Vagina (tissue), 2 donors: ENCODE results near the gene CELF1. TPM values are rescaled to one million over a fixed set of nuclear protein-coding genes. Genes with fewer than 3 reads are reported as not detected.

Experiments
- DNase-seq, 2 donors: peaks; one replicate each; pipeline ENCODE4 v3.0.0-alpha.2; 2017; ENCODE audit errors: extremely low spot score in 2 of 2
- H3K27ac ChIP-seq: fragments of 200-600 bp; sonication (generic); one replicate; pipeline ENCODE4 v1.5.1; 2019
- H3K27me3 ChIP-seq: fragments of 200-600 bp; sonication (generic); one replicate; pipeline ENCODE4 v1.5.1; 2019
- H3K36me3 ChIP-seq, 2 donors: fragments of 200-600 bp; sonication (generic); one replicate each; pipeline ENCODE4 v1.5.1; 2017 to 2019
- H3K4me1 ChIP-seq: fragments of 200-600 bp; sonication (generic); one replicate; pipeline ENCODE4 v1.5.1; 2019
- H3K4me3 ChIP-seq, 2 donors: fragments of 200-600 bp; sonication (generic); 1 replicate in 1 of 2; 2 replicates in 1 of 2; pipeline ENCODE4 v1.5.1; 2016 to 2019
- H3K9me3 ChIP-seq: fragments of 200-600 bp; sonication (generic); one replicate; pipeline ENCODE4 v1.5.1; 2019
- POLR2A ChIP-seq, 2 donors: fragments of 450-650 bp; IDR thresholded peaks; one replicate each; pipeline ENCODE4 v1.6.1; 2017; ENCODE audit warnings: antibody characterized with exemption in 2 of 2, mild to moderate bottlenecking in 2 of 2, moderate library complexity in 2 of 2
- POLR2AphosphoS5 ChIP-seq, 2 donors: sonication (generic); formaldehyde crosslinking; IDR thresholded peaks; one replicate each; pipeline ENCODE4 v1.9.0; 2017; ENCODE audit warnings: antibody characterized with exemption in 2 of 2, mild to moderate bottlenecking in 2 of 2, low read depth in 1 of 2; ENCODE audit not compliant: insufficient read depth in 1 of 2
- intact Hi-C: fragments of 100-400 bp; cut with DNase I; formaldehyde crosslinking; loops from one replicate; pipeline ENCODE4 v1.15.1; 2023
- total RNA-seq: library from RNA; depleted of rRNA; stranded (reverse); fragments of >200 nt; gene quantifications from one replicate; pipeline ENCODE4 v1.2.3, GENCODE V29; 2016
- TF ChIP-seq, protein P1 (sequence below), 3 experiments: fragments of 450-650 bp in 2 of 3; fragments of 200-600 bp in 1 of 3; sonication (generic) in 1 of 3; IDR thresholded peaks; one replicate each; pipeline ENCODE4 v1.5.1; 2017 to 2019; ENCODE audit warnings: antibody characterized with exemption in 3 of 3, mild to moderate bottlenecking in 2 of 3, moderate library complexity in 2 of 3

The CELF1 gene
- total RNA-seq, 1 donor from 2014 or later, result 100 TPM

DNA sequence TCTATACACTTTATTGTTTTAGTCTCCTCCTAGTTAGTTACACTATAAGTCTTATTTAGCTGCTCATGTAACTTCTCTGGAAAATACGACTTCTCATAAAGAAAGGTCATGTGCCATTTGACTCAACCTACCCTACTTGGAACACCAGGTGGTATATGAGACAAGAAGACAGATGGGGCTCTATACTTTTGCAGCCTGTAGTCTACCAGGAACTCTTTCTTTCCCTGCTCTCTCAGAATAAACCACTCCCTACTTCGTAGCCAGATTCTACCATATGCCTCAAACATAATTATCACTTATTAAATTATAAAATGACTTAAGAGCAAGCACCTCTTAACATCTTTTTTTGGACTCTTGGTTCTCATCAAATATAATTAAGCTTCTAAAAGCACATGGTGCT lies 65.5 kb downstream of the CELF1 start:
- intact Hi-C loops, result no loop called here
- H3K36me3 ChIP-seq, result peaks cover under 1 to 49% of the 10 kb centered on the region in 2 donors
- no peak for DNase-seq
- H3K27ac ChIP-seq, result no peak overlapping the region
- no peak overlapping the region for H3K4me3 ChIP-seq
- H3K4me1 ChIP-seq, result no peaks in the 10 kb centered on the region
- TF ChIP-seq, protein P1, sequence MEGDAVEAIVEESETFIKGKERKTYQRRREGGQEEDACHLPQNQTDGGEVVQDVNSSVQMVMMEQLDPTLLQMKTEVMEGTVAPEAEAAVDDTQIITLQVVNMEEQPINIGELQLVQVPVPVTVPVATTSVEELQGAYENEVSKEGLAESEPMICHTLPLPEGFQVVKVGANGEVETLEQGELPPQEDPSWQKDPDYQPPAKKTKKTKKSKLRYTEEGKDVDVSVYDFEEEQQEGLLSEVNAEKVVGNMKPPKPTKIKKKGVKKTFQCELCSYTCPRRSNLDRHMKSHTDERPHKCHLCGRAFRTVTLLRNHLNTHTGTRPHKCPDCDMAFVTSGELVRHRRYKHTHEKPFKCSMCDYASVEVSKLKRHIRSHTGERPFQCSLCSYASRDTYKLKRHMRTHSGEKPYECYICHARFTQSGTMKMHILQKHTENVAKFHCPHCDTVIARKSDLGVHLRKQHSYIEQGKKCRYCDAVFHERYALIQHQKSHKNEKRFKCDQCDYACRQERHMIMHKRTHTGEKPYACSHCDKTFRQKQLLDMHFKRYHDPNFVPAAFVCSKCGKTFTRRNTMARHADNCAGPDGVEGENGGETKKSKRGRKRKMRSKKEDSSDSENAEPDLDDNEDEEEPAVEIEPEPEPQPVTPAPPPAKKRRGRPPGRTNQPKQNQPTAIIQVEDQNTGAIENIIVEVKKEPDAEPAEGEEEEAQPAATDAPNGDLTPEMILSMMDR (IDR thresholded peaks at IDR 0.05), result no peak
- TF ChIP-seq POLR2A (IDR thresholded peaks at IDR 0.05) (no peak), POLR2AphosphoS5 (IDR thresholded peaks at IDR 0.05; ENCODE audit: insufficient read depth in 1 of 2, low read depth in 1 of 2) (no peak)
- no peaks in the 10 kb centered on the region for H3K27me3 ChIP-seq
- no peaks in the 10 kb centered on the region for H3K9me3 ChIP-seq

DNA sequence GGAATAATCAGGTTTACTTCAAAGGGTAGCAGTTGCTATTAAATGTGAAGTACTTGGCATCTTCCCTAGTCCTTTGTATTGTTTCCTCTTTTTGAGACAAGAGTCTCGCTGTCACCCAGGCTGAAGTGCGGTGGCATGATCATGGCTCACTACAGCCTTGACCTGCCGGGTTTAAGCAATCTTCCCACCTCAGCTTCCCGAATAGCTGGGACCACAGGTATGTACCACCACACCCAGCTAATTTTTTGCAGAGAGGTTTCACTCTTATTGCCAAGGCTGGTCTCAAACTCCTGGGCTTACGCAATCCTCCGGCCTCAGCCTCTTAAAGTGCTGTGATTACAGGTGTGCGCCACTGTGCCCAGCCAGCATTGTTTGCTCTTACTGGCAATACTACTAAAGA lies 67.8 kb downstream of the CELF1 start:
- intact Hi-C loops, result no loop called here
- no peaks in the 10 kb centered on the region for H3K4me1 ChIP-seq
- no peaks in the 10 kb centered on the region for H3K27me3 ChIP-seq
- no peak overlapping the region for H3K27ac ChIP-seq
- TF ChIP-seq POLR2A (IDR thresholded peaks at IDR 0.05) (no peak), POLR2AphosphoS5 (IDR thresholded peaks at IDR 0.05; ENCODE audit: insufficient read depth in 1 of 2, low read depth in 1 of 2) (no peak)
- TF ChIP-seq, protein P1 (IDR thresholded peaks at IDR 0.05), result no peak
- peaks cover 4 to 71% of the 10 kb centered on the region in 2 donors for H3K36me3 ChIP-seq
- DNase-seq, result no peak
- H3K4me3 ChIP-seq, result no peak overlapping the region
- no peaks in the 10 kb centered on the region for H3K9me3 ChIP-seq

DNA sequence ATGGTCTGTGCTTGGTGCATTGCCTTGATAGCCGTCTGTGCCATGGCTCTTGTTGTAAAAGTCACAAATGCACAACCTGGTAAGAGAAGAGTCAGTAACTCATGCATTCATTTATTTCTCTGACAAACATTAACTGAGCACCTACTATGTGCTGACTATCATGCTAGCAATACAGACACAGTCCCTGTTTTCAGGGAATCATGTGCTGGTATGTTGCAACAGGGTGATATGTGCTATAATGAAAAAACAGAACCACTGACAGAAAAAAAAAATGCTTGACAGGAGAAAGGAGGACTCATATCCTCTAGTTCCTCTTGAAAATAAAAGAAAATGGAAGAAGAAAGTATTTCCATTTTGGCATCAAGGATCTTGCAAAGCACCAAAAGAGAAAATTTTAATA lies 69.5 kb downstream of the CELF1 start:
- H3K9me3 ChIP-seq, result no peaks in the 10 kb centered on the region
- no peak for DNase-seq
- TF ChIP-seq, protein P1 (IDR thresholded peaks at IDR 0.05), result no peak
- TF ChIP-seq POLR2AphosphoS5 (IDR thresholded peaks at IDR 0.05; ENCODE audit: insufficient read depth in 1 of 2, low read depth in 1 of 2) (no peak), POLR2A (IDR thresholded peaks at IDR 0.05) (no peak)
- no peak overlapping the region for H3K4me3 ChIP-seq
- peaks cover 4 to 84% of the 10 kb centered on the region in 2 donors for H3K36me3 ChIP-seq
- no peaks in the 10 kb centered on the region for H3K4me1 ChIP-seq
- no peak overlapping the region for H3K27ac ChIP-seq
- no peaks in the 10 kb centered on the region for H3K27me3 ChIP-seq
- intact Hi-C loops, result no loop called here

DNA sequence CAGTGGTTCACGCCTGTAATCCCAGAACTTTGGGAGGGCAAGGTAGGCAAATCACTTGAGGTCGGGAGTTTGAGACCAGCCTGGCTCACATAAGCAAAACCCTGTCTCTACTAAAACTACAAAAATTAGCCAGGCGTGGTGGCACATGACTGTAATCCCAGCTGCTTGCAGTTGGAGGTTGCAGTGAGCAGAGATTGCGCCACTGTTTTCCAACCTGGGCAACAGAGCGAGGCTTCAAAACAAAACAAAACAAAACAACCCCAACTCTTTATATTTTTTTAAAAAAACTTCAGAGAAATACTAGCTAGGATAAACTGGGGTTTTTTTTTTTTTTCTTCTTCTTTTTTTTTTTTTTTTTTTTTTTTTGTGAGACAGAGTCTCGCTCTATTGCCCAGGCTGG lies 72.2 kb downstream of the CELF1 start:
- no peak for TF ChIP-seq POLR2AphosphoS5 (IDR thresholded peaks at IDR 0.05; ENCODE audit: insufficient read depth in 1 of 2, low read depth in 1 of 2)
- TF ChIP-seq, protein P1 (IDR thresholded peaks at IDR 0.05), result no peak
- TF ChIP-seq POLR2A (IDR thresholded peaks at IDR 0.05), result no peak
- intact Hi-C loops, result no loop called here
- Histone ChIP-seq H3K4me3 (no peak overlapping the region), H3K9me3 (no peaks in the 10 kb centered on the region), H3K27me3 (no peaks in the 10 kb centered on the region), H3K27ac (no peak overlapping the region), H3K36me3 (peaks cover 9 to 96% of the 10 kb centered on the region in 2 donors), H3K4me1 (no peaks in the 10 kb centered on the region)
- DNase-seq, result no peak

DNA sequence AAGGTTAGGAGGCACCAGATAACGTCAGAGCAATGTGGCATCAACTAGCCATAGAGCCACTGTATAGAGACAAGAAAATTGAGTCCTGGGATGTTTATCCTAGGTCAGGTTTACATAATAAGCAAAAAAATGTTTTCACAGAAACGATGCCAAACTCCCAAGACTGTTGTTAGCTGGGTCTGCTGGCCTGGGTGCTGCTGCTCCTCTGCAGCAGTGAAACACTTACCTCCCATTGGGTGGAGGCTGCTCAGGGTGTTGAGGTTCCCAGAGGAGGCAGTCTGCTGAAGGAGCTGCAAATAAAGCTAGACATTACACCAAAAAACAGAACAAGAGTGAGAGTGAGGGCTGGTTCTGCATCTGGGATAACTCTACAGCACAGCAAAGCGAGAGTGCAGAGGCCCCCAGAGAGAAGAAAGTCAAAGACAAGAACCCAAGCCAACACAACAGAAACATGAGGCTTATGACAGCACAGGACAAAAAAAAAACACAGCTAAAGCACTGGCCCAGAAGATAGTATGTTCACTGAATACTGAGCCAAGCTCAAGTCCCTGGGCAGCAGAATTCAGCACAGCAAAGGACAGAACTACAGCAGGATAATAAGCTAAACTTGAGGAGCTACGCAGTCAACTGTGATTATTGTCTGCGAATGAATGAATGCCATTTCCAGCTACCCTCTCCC lies 74.1 kb downstream of the CELF1 start:
- intact Hi-C loops, result no loop called here
- Histone ChIP-seq H3K36me3 (peaks cover 9 to 95% of the 10 kb centered on the region in 2 donors), H3K27ac (no peak overlapping the region), H3K9me3 (no peaks in the 10 kb centered on the region), H3K4me1 (no peaks in the 10 kb centered on the region), H3K4me3 (no peak overlapping the region), H3K27me3 (no peaks in the 10 kb centered on the region)
- TF ChIP-seq, protein P1 (IDR thresholded peaks at IDR 0.05), result no peak
- no peak for DNase-seq
